Erythroblast (primary cell): Measurements from ENCODE around the gene TIAL1.

Experiments used
- GATA1 ChIP-seq: IDR thresholded peaks from 2 replicates; pipeline ENCODE4 v1.6.1; 2011; ENCODE audit warnings: low read depth, mild to moderate bottlenecking, control low read depth, low read length, moderate library complexity
- POLR2A ChIP-seq: IDR thresholded peaks from 2 replicates; pipeline ENCODE4 v1.6.1; 2011; ENCODE audit warnings: mild to moderate bottlenecking, low read length

DNA sequence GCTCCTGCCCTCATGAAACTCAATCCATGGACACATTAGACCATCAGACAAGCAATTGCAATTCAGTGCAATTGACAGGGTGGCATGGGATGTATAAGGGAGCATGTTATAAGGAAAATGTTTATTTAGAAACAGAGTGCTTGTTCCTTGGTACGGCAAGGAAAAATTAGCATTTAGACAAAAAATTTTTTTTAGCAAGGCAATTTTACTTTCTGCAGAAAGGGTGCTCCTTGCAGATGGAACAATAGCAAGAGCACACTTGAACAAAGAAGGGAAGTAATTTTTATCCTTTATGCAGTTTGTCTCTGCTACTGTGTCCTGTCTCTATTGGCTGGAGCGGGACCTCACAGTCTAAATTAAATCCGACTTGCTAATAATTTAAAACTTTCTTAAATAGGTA is 48.2 kb upstream of the TIAL1 start:
- TF ChIP-seq POLR2A (no peak), GATA1 (no peak)
